ENCODE results near the gene RPS25. TPM values are rescaled to one million over a fixed set of nuclear protein-coding genes. Genes with fewer than 3 reads are reported as not detected.

The RPS25 gene
- total and polyA plus RNA-seq, 9 of the 15 experiments (the other 6 are each of a cell fraction or from before 2014, with no cell fraction given) = 1,553 to 5,486 (median 2,471) TPM

GRCh38 chr11:118997627-118998387 is 20.3 kb downstream of the RPS25 start, which contains the start of gene CENATAC (continued):
- TF ChIP-seq SMARCA5 (IDR thresholded peaks at IDR 0.05) (no peak), BRD4 (IDR thresholded peaks at IDR 0.05) (0 out of 2 replicates have a peak, but pooled peaks have one; percentile 37), ZC3H11A (IDR thresholded peaks at IDR 0.05; ENCODE audit: low read depth, low read length) (no peak), DLX4 (CRISPR knock-in tag; IDR thresholded peaks at IDR 0.05) (no peak), ZNF644 (tag; IDR thresholded peaks at IDR 0.05; ENCODE audit: low read depth) (0 out of 2 replicates have a peak, but pooled peaks have one; percentile 45), ZEB2 (IDR thresholded peaks at IDR 0.05) (0 out of 2 replicates have a peak, but pooled peaks have one; percentile 14), CLOCK (CRISPR knock-in tag; IDR thresholded peaks at IDR 0.05; ENCODE audit: borderline replicate concordance) (no peak), ZBTB1 (CRISPR knock-in tag; IDR thresholded peaks at IDR 0.05; ENCODE audit: borderline replicate concordance, low read depth) (no peak), HES1 (IDR thresholded peaks at IDR 0.05; ENCODE audit: low read depth) (no peak), BCLAF1 (IDR thresholded peaks at IDR 0.05; ENCODE audit: borderline replicate concordance in 1 of 2, control insufficient read depth in 1 of 2, low read depth in 2 of 2, low read length in 1 of 2) (no peak), CHAMP1 (IDR thresholded peaks at IDR 0.05) (no peak), SMARCA4 (IDR thresholded peaks at IDR 0.05) (no peak), POLR2H (tag; IDR thresholded peaks at IDR 0.05; ENCODE audit: low read depth) (peak; percentile 65; the same call in 1 of the 2 replicates), MLLT1 (IDR thresholded peaks at IDR 0.05) (no peak), PHTF2 (CRISPR knock-in tag; IDR thresholded peaks at IDR 0.05) (no peak), RAD21 (CRISPR knock-in tag; conservative IDR thresholded peaks at IDR 0.05 in 1 of 2, IDR thresholded peaks at IDR 0.05 in 1 of 2) (no peak)

Measured in K562 (cell line).